IMR-90 (cell line): ENCODE data around the gene AGFG1.
A peak's percentile ranks its signal among the peaks of the same experiment; 100 is the strongest.

Source experiments
- BHLHE40 ChIP-seq: fragments of 150-350 bp; IDR thresholded peaks from 2 replicates; pipeline ENCODE4 v1.6.1; 2016; ENCODE audit warnings: mild to moderate bottlenecking, low read depth, low read length
- CEBPB ChIP-seq: IDR thresholded peaks from 2 replicates; pipeline ENCODE4 v1.6.1; 2012; ENCODE audit warnings: low read depth, low read length, improper control_type of control experiment
- CTCF ChIP-seq: conservative IDR thresholded peaks from 2 replicates; pipeline ENCODE4 v1.5.1; 2012; ENCODE audit warnings: mild to moderate bottlenecking, low read depth, low read length, improper control_type of control experiment
- POLR2A ChIP-seq: IDR thresholded peaks from 2 replicates; pipeline ENCODE4 v1.6.1; 2012; ENCODE audit warnings: mild to moderate bottlenecking, low read depth, low read length
- RAD21 ChIP-seq: IDR thresholded peaks from 2 replicates; pipeline ENCODE4 v1.6.1; 2012; ENCODE audit warnings: low read length, improper control_type of control experiment
- SMC3 ChIP-seq: fragments of 150-350 bp; IDR thresholded peaks from 2 replicates; pipeline ENCODE4 v1.6.1; 2016; ENCODE audit warnings: low read depth, mild to moderate bottlenecking, antibody characterized with exemption, low read length, moderate library complexity

- TF ChIP-seq SMC3 (peak; percentile 65), RAD21 (peak; percentile 58), BHLHE40 (no peak), CTCF (peak; percentile 97), POLR2A (peak; percentile 81), CEBPB (no peak)
Measured at GRCh38 chr2:227471924-227472264, at the start of gene AGFG1.
